Left colon (tissue), 2 donors: Measurements from ENCODE around the gene MEAK7. TPM values are rescaled to one million over a fixed set of nuclear protein-coding genes. Genes with fewer than 3 reads are reported as not detected.
A peak's percentile ranks its signal among the peaks of the same experiment; 100 is the strongest.

Experiments used
- ATAC-seq: fragments of 200-7000 bp; cut with Tn5 transposase; one replicate; pipeline ENCODE4 v1.9.1; 2020; ENCODE audit warnings: mild to moderate bottlenecking, moderate library complexity
- DNase-seq, 2 donors: peaks; one replicate each; pipeline ENCODE4 v3.0.0-alpha.2; 2020
- intact Hi-C, 2 donors: fragments of 100-400 bp; cut with DNase I in 1 of 2; cut with micrococcal nuclease in 1 of 2; formaldehyde crosslinking; loops; one replicate each; pipeline versions ENCODE4 v1.11.2 to v1.14.0; 2022; cut with DNase I, micrococcal nuclease
- total RNA-seq, 2 donors: library from RNA; stranded (reverse); fragmentation: NEBNext Ultra II Directional; extraction: Animal tissue kit (Norgen Biotek cat#: 25700); gene quantifications; one replicate each; pipeline ENCODE4 v1.2.1, GENCODE V29; 2021
- donor health status: DM: no; HTN: no; CAD: no.
- donor health status: DM: yes; HTN: yes; CAD: no.

The MEAK7 gene
- total RNA-seq, 2 donors from 2014 or later = 21.1 to 22.2 TPM

DNA sequence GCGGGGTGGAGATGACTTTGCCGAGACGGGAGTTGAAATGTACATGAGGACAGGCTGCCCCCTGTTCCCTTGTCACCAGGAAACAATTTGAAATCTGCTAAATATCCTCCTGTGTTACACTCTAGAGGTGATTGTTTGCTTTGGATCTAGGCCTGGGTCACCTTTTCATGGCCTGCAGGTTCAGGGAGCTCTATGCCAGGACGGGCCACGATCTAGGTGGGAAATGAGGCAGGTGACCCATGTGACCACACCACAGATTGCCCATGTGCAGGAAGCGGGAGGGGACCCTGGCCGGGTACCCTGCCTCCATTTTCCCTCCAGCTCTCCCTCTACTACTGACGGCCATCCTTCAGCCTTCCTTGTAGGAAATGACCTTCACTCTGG is 43.4 kb downstream of the MEAK7 start:
- ATAC-seq = peak; percentile 3
- DNase-seq = no peak

DNA sequence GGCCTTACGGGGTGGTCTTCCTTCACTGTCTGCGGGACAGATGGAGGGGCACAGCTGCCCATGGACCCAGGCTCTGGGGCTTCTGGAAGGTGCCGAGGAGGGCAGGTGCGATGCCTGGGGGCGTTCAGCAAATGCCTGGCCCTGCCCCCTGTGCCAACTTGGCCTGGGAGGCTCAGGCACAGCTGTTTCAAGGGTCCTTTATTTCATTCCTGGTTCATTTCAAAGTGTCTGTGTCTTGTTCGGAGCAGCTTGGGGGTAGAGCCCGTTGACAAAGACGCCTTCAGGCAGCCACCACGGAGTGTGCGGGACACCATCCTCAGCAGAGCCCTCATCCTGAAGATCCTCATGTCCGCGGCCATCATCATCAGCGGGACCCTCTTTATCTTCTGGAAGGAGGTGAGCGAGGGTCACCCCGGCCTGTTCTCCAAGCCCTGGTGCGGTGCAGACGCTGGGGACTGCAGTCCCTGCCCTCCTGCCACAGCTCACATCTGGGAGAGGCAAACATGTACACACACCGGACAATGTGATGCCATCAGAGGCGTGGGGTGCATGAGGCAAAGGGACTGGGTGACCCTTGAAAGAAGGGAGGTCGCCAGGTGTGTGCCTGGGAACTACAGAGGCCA is 43.9 kb downstream of the MEAK7 start:
- ATAC-seq (no peak), DNase-seq (peak in 1 of 2 donors; percentile 2)
- intact Hi-C loops = no loop called here

More for the DNA sequence above, 43.4 kb downstream of the MEAK7 start:
- intact Hi-C loops = no loop called here

DNA sequence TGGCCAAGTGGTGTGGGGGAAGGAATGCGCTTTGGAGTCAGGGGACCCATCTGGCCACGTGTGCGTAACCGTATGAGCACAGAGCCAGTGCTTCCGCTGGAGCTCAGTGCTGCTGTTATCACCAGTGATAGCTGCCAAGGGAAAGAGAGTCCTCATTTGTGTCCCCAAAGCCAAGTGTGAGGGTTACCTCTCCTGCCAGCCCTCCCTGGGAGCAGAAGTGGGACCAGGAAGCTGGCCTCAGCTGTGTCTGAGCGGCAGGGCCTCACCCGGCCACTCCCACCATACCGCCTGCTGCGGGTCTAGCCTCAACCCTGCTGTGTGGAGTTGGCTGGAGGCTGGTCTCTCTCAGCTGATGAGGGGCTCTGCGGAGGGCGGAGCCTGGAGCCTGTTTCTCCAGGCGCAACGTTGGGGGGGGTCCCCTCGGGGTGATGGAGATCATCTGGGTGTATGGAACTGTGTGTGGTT is 44.5 kb downstream of the MEAK7 start:
- intact Hi-C loops = no loop called here
- peak; percentile 35 for ATAC-seq
- DNase-seq = peak in 1 of 2 donors; percentile 6

GRCh38 chr16:84459533-84459894 is 44.9 kb downstream of the MEAK7 start:
- DNase-seq (no peak), ATAC-seq (no peak)
- intact Hi-C loops = no loop called here

DNA sequence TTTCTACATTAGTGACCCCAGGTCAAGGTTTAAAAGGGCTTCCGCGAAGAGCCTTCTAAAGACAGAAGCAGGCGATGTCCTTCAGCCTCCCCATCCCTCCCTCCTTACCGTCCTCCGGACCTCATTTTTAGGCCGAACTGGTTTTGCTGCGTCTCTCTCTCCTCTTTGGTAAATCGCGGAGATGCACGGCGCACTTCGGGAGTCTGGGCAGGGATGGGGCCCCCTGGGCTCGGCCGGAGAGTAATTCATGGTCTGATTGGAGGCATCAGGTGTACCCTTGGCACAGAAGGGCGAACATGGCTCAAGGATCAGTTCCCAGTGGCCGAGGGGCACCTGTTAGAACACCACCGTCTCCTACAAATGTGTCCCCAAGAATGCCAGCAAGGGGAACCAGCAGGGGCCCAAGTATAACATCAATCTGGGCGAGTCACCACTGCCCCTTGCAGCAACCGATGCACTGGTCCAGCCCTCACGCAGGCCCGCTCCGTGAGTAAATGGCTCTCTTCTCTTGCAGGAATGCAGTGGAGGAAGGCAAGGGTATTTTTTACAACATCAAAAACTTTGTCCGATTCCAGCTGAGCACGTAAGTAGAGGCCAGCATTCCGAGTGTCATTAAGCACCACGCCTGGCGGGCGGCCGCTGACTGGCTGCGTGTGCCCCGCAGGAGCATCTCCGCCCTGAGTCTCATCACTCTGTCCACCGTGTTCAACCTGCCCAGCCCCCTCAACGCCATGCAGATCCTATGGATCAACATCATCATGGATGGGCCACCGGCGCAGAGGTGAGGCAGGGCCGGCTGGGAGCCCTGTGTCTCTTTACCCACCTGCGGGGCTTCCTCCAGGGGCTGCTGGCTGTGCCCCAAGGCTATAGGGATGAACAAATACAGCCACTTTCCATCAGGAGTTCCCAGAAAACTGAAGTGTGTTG is 45.6 kb downstream of the MEAK7 start:
- ATAC-seq (no peak), DNase-seq (peak in 1 of 2 donors; percentile 2)
- intact Hi-C loops = no loop called here

- intact Hi-C loops = no loop called here
- ATAC-seq = no peak
- no peak for DNase-seq
Observed at GRCh38 chr16:84455031-84455430, 49.4 kb downstream of the MEAK7 start.

Other genes starting within 250 kb of the MEAK7 start
- 10 to 100 TPM in 1 of 2 donors, 1 to 10 TPM in 1; 4.3 to 12.3 TPM for gene WFDC1, start 209.8 kb downstream of the MEAK7 start, total RNA-seq
- 100 to 1,000 TPM; 188 to 253 TPM for gene ATP2C2, start 136.1 kb downstream of the MEAK7 start, total RNA-seq
- 10 to 100 TPM; 51.8 to 71.0 TPM for gene COTL1, start 113.4 kb upstream of the MEAK7 start, total RNA-seq
- 10 to 100 TPM; 45.1 to 61.8 TPM for gene KLHL36, start 143.9 kb upstream of the MEAK7 start, total RNA-seq
- 10 to 100 TPM; 65.3 to 77.3 TPM for gene USP10, start 195.3 kb upstream of the MEAK7 start, total RNA-seq